Epithelial cell of proximal tubule (primary cell): ENCODE results near the gene HBM. TPM values are rescaled to one million over a fixed set of nuclear protein-coding genes. Genes with fewer than 3 reads are reported as not detected.
"Not testable (repeated sequence)": the region's sequence is repeated elsewhere in the genome, so short reads cannot be mapped to it uniquely, and the experiment has no call there.

Experiments used
- DNase-seq: peaks from one replicate; pipeline ENCODE4 v3.0.0-alpha.2; 2011; ENCODE audit warnings: low read depth
- H3K4me3 ChIP-seq: 2 replicates; pipeline ENCODE4 v1.5.1; 2011; ENCODE audit warnings: low read depth, mild to moderate bottlenecking, low read length
- CTCF ChIP-seq: conservative IDR thresholded peaks from 2 replicates; pipeline ENCODE4 v1.5.1; 2012; ENCODE audit warnings: low read depth, mild to moderate bottlenecking, low read length
- total RNA-seq: library from RNA; depleted of rRNA; stranded (reverse); fragments of >200 nt; gene quantifications from 2 replicates; pipeline ENCODE4 v1.2.3, GENCODE V29; 2015

Gene HBM
- total RNA-seq, 1 donor from 2014 or later: not detected

- TF ChIP-seq CTCF: no peak
- no peak overlapping the region for H3K4me3 ChIP-seq
- no peak for DNase-seq
Observed at GRCh38 chr16:175011-175949, 9.5 kb downstream of the HBM start.

- not testable (repeated sequence) for DNase-seq, H3K4me3 ChIP-seq
Observed at GRCh38 chr16:176006-176405, 10.2 kb downstream of the HBM start.

- DNase-seq, H3K4me3 ChIP-seq: not testable (repeated sequence)
Observed at GRCh38 chr16:176477-177382, 11.0 kb downstream of the HBM start, which contains the start of gene HBA1. Gene HBA1 (plus strand): TSS chr16:176680. CDS start chr16:176717, 37 bp downstream.

GRCh38 chr16:177394-177822, 11.6 kb downstream of the HBM start:
- no peak for DNase-seq
- no peak overlapping the region for H3K4me3 ChIP-seq
- no peak for TF ChIP-seq CTCF

GRCh38 chr16:177981-178667, 12.3 kb downstream of the HBM start:
- no peak overlapping the region for H3K4me3 ChIP-seq
- no peak for TF ChIP-seq CTCF
- DNase-seq: no peak

GRCh38 chr16:178668-179015, 12.9 kb downstream of the HBM start:
- TF ChIP-seq CTCF: no peak

GRCh38 chr16:179211-180092, 13.7 kb downstream of the HBM start:
- no peak for TF ChIP-seq CTCF
- DNase-seq: no peak
- H3K4me3 ChIP-seq: no peak overlapping the region

More at GRCh38 chr16:178668-179015, 12.9 kb downstream of the HBM start:
- DNase-seq: no peak
- no peak overlapping the region for H3K4me3 ChIP-seq
